ENCODE results near the gene ZNF697. TPM values are rescaled to one million over a fixed set of nuclear protein-coding genes. Genes with fewer than 3 reads are reported as not detected.
"Not testable (repeated sequence)": the region's sequence is repeated elsewhere in the genome, so short reads cannot be mapped to it uniquely, and the experiment has no call there.

Gene ZNF697
- total and polyA plus RNA-seq, 9 of the 15 experiments (the other 6 are each of a cell fraction or from before 2014, with no cell fraction given): 2.1 to 13.6 (median 8.3) TPM

GRCh38 chr1:119605080-119605479 lies 43.0 kb downstream of the ZNF697 start:
- intact Hi-C loops (cut with micrococcal nuclease): loop anchor here (10.0 kb wide), 1 partner anchor 130 kb away; no protein-coding TSS in a partner anchor
- ATAC-seq; in situ Hi-C loops (cut with MboI); H3K79me2 ChIP-seq (ENCODE audit: control insufficient read depth, insufficient read depth, low read length); H3K4me3 ChIP-seq; H3K36me3 ChIP-seq (ENCODE audit: control insufficient read depth, insufficient read depth, low read length); POLR2A ChIA-PET; H3K9me1 ChIP-seq (ENCODE audit: control insufficient read depth, insufficient read depth, low read length); BruUV-seq (replicated peaks); H3K4me1 ChIP-seq (replicated peaks in 1 of 2; ENCODE audit: control insufficient read depth in 2 of 2, insufficient read depth in 2 of 2, low read length in 2 of 2); H3K27ac ChIP-seq (ENCODE audit: extremely low read depth, low read depth, low read length); DNase-seq (ENCODE audit: extremely low read depth in 1 of 4, low spot score in 3 of 4); H3K9ac ChIP-seq (ENCODE audit: insufficient read depth in 1 of 2, low read depth in 2 of 2, low read length in 2 of 2); H3K9me3 ChIP-seq (replicated peaks; ENCODE audit: control insufficient read depth, insufficient read depth, low read depth, low read length); H4K20me1 ChIP-seq (replicated peaks; ENCODE audit: control insufficient read depth, insufficient read depth, low read length); H2AFZ ChIP-seq (ENCODE audit: low read depth, low read length); H3K4me2 ChIP-seq (ENCODE audit: insufficient read depth, low read length); CTCF ChIA-PET (ENCODE audit: low intra/inter-chr PET ratio); TF ChIP-seq ATF3 (CRISPR knock-in tag; conservative IDR thresholded peaks at IDR 0.05): not testable (repeated sequence)
- peak; percentile 72 for FAIRE-seq
- peak; percentile 40; the same call in 1 of the 2 replicates for TF ChIP-seq ATF3 (IDR thresholded peaks at IDR 0.05)
- peak; percentile 30; the same call in 1 of the 2 replicates for TF ChIP-seq PKNOX1 (IDR thresholded peaks at IDR 0.05)
- TF ChIP-seq FOSL1 (tag; conservative IDR thresholded peaks at IDR 0.05): 0 out of 2 replicates have a peak, but pooled peaks have one; percentile 12
- peaks cover 7 to 16% of the 10 kb centered on the region in 2 experiments; a peak in 3 of 5 replicates for H3K27me3 ChIP-seq (ENCODE audit: control insufficient read depth in 2 of 2, insufficient read depth in 2 of 2, low read length in 2 of 2)
- 0% methylated on average over 8 of the region's 8 CpGs for WGBS (ENCODE audit: insufficient coverage, low coverage, missing lambda C conversion rate)
